OCI-LY7 (cell line): ENCODE measurements around the gene MTOR. TPM values are rescaled to one million over a fixed set of nuclear protein-coding genes. Genes with fewer than 3 reads are reported as not detected.

Experiments used
- BruUV-seq: library from RNA; stranded (reverse); fragments of 400-500 nt; replicated peaks from 2 replicates; lab custom pipeline; 2021; lab: Mats Ljungman, UMichigan
- CTCF ChIA-PET: fragments of 300-600 bp; sonication (Branson Sonifier 250); formaldehyde crosslinking; loops from one replicate; lab custom pipeline; 2022; ENCODE audit warnings: antibody characterized with exemption; ENCODE audit not compliant: unreplicated experiment; lab: Charles Lee
- POLR2A ChIA-PET: fragments of 300-600 bp; sonication (Branson Sonifier 250); formaldehyde crosslinking; loops from one replicate; lab custom pipeline; 2022; ENCODE audit warnings: antibody characterized with exemption; lab: Charles Lee
- DNase-seq: peaks from one replicate; pipeline ENCODE4 v3.0.0-alpha.2; 2015; ENCODE audit warnings: low spot score
- H2AFZ ChIP-seq: fragments of 200-600 bp; sonication (generic), shearing (Covaris generic); 2 replicates; pipeline ENCODE4 v1.6.1; 2014; ENCODE audit warnings: mild to moderate bottlenecking, antibody characterized with exemption, low read length, moderate library complexity
- H3K27ac ChIP-seq: fragments of 200-600 bp; sonication (generic); 2 replicates; pipeline ENCODE4 v1.5.1; 2014; ENCODE audit warnings: mixed run types, low read depth, mild to moderate bottlenecking, moderate library complexity, low read length, inconsistent platforms; ENCODE audit not compliant: poor library complexity, severe bottlenecking
- H3K36me3 ChIP-seq: fragments of 200-600 bp; sonication (generic); 2 replicates; pipeline ENCODE4 v1.6.1; 2014; ENCODE audit warnings: mild to moderate bottlenecking, antibody characterized with exemption, low read length, moderate library complexity, mixed read lengths; ENCODE audit not compliant: insufficient read depth
- H3K4me1 ChIP-seq: fragments of 200-600 bp; sonication (generic); 2 replicates; pipeline ENCODE4 v1.5.1; 2014; ENCODE audit warnings: mild to moderate bottlenecking, low read length; ENCODE audit not compliant: insufficient read depth, poor library complexity, severe bottlenecking
- H3K4me2 ChIP-seq: fragments of 200-600 bp; sonication (generic); 2 replicates; pipeline ENCODE4 v1.6.1; 2014; ENCODE audit warnings: mild to moderate bottlenecking, low read length
- H3K4me3 ChIP-seq: fragments of 200-600 bp; sonication (generic); 2 replicates; pipeline ENCODE4 v1.5.1; 2014; ENCODE audit warnings: mild to moderate bottlenecking, low read depth, low read length; ENCODE audit not compliant: poor library complexity, severe bottlenecking
- H3K79me2 ChIP-seq: fragments of 200-600 bp; sonication (generic); 2 replicates; pipeline ENCODE4 v1.6.1; 2016; ENCODE audit warnings: low read depth, mild to moderate bottlenecking, low read length, moderate library complexity, mixed read lengths; ENCODE audit not compliant: insufficient read depth
- H3K9me2 ChIP-seq: fragments of 200-600 bp; sonication (generic); 2 replicates; pipeline ENCODE4 v1.6.1; 2016; ENCODE audit warnings: mild to moderate bottlenecking, low read length, mixed read lengths; ENCODE audit not compliant: insufficient read depth
- H3K9me3 ChIP-seq: fragments of 200-600 bp; sonication (generic); 2 replicates; pipeline ENCODE4 v1.6.1; 2014; ENCODE audit warnings: mild to moderate bottlenecking, mixed run types, low read length, mixed read lengths
- H4K20me1 ChIP-seq: fragments of 200-600 bp; sonication (generic); 2 replicates; pipeline ENCODE4 v1.6.1; 2014; ENCODE audit warnings: mild to moderate bottlenecking, antibody characterized with exemption, low read length, moderate library complexity, mixed read lengths; ENCODE audit not compliant: insufficient read depth
- EZH2phosphoT487 ChIP-seq: fragments of 200-600 bp; sonication (generic); IDR thresholded peaks from 2 replicates; pipeline ENCODE4 v1.6.1; 2018; ENCODE audit warnings: low read depth, borderline replicate concordance, mild to moderate bottlenecking, mixed run types, antibody characterized with exemption, low read length, moderate library complexity, mixed read lengths
- intact Hi-C: fragments of 100-400 bp; cut with micrococcal nuclease; formaldehyde crosslinking; loops from one replicate; pipeline ENCODE4 v1.10.0; 2022; ENCODE audit not compliant: unreplicated experiment
- total RNA-seq, 2 experiments: library from RNA; depleted of rRNA in 1 of 2; stranded (reverse); fragments of >200 nt in 1 of 2; shearing (Covaris generic) in 1 of 2; gene quantifications; 2 replicates each; pipeline ENCODE4 v1.2.3, GENCODE V29; 2014 to 2022
- TF ChIP-seq, protein P1 (sequence below): fragments of 200-600 bp; sonication (generic); conservative IDR thresholded peaks from 2 replicates; pipeline ENCODE4 v1.5.1; 2014; ENCODE audit warnings: mild to moderate bottlenecking, antibody characterized with exemption, low read length, moderate library complexity, mixed read lengths

Gene MTOR
- total RNA-seq, 2 experiments from 2014 or later: 41.1 to 58.6 TPM

DNA sequence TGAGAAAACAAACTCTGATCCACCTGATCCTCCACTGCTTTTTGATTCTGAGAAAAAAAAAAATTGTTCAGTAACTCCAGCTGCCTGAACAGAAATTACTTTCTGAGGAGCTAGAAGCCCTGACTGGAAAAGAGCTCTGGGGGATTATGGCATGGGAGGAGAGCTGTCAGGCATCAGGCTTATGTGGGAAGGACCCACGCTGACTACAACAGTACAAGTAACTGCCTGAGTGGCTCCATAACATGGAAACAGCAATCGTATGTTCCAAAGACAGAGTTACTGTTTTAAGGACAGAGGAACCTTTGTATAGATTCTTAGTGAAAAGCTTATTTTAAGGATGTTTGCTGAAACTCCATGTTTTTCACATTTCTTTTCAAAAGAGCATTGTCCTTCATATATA is 74.4 kb downstream of the MTOR start:
- H3K9me3 ChIP-seq: no peaks in the 10 kb centered on the region
- no peak for TF ChIP-seq EZH2phosphoT487
- TF ChIP-seq, protein P1, sequence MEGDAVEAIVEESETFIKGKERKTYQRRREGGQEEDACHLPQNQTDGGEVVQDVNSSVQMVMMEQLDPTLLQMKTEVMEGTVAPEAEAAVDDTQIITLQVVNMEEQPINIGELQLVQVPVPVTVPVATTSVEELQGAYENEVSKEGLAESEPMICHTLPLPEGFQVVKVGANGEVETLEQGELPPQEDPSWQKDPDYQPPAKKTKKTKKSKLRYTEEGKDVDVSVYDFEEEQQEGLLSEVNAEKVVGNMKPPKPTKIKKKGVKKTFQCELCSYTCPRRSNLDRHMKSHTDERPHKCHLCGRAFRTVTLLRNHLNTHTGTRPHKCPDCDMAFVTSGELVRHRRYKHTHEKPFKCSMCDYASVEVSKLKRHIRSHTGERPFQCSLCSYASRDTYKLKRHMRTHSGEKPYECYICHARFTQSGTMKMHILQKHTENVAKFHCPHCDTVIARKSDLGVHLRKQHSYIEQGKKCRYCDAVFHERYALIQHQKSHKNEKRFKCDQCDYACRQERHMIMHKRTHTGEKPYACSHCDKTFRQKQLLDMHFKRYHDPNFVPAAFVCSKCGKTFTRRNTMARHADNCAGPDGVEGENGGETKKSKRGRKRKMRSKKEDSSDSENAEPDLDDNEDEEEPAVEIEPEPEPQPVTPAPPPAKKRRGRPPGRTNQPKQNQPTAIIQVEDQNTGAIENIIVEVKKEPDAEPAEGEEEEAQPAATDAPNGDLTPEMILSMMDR: no peak
- H3K4me1 ChIP-seq: no peaks in the 10 kb centered on the region
- H3K9me2 ChIP-seq: no peaks in the 10 kb centered on the region
- CTCF ChIA-PET: no interaction called here
- H3K4me2 ChIP-seq: no peak overlapping the region
- H3K36me3 ChIP-seq: peaks cover 85% of the 10 kb centered on the region
- no peak overlapping the region for H3K4me3 ChIP-seq
- H3K27ac ChIP-seq: no peak overlapping the region
- no TSS peak for BruUV-seq
- H3K79me2 ChIP-seq: no peaks in the 10 kb centered on the region
- DNase-seq: no peak
- no peak overlapping the region for H2AFZ ChIP-seq
- H4K20me1 ChIP-seq: no peaks in the 10 kb centered on the region
- POLR2A ChIA-PET: no interaction called here
- intact Hi-C loops: no loop called here

DNA sequence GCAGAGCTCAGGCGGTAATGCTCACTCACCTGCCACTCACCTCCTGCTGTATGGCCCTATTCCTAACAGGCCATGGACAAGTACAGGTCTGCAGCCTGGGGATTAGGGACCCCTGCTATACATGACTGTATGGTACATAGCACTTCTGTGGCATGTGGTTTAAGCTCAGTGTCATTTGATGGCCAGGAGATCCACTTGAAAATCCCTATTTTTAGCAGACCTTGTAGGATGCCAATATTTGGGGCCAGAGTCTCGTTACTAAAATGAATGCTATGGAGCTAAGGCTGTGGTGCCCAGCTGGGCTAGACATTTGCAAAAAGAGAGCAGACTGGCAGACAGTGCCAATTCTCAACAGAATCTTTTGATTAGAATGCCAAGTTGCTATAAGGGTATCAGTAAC is 74.9 kb downstream of the MTOR start:
- POLR2A ChIA-PET: no interaction called here
- Histone ChIP-seq H4K20me1 (no peaks in the 10 kb centered on the region), H2AFZ (no peak overlapping the region), H3K27ac (no peak overlapping the region), H3K36me3 (peaks cover 85% of the 10 kb centered on the region), H3K4me2 (no peak overlapping the region), H3K4me3 (no peak overlapping the region), H3K79me2 (no peaks in the 10 kb centered on the region), H3K9me3 (no peaks in the 10 kb centered on the region), H3K4me1 (no peaks in the 10 kb centered on the region), H3K9me2 (no peaks in the 10 kb centered on the region)
- BruUV-seq: no TSS peak
- no peak for TF ChIP-seq EZH2phosphoT487
- TF ChIP-seq, protein P1: no peak
- CTCF ChIA-PET: no interaction called here
- intact Hi-C loops: no loop called here
- no peak for DNase-seq

DNA sequence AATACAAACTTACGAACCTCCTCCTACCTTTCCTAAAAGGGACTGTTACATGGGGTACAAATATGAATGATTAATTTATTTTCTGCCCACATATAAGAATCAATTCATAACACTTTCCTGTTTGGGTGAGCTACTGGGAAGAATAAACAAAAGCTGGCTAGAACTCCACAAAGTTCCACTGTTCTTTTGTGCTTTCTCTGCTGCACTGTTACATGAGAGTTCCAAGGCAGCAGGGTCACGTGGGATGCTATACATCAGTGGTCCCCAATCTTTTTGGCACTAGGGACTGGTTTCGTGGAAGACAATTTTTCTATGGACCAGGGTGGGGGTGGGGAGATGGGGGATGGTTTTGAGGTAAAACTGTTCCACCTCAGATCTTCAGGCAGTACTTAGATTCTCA is 75.4 kb downstream of the MTOR start:
- DNase-seq: no peak
- H2AFZ ChIP-seq: no peak overlapping the region
- intact Hi-C loops: no loop called here
- TF ChIP-seq, protein P1: no peak
- no peak for TF ChIP-seq EZH2phosphoT487
- no peaks in the 10 kb centered on the region for H4K20me1 ChIP-seq
- H3K4me3 ChIP-seq: no peak overlapping the region
- BruUV-seq: no TSS peak
- no peak overlapping the region for H3K27ac ChIP-seq
- H3K9me3 ChIP-seq: no peaks in the 10 kb centered on the region
- H3K4me1 ChIP-seq: no peaks in the 10 kb centered on the region
- H3K79me2 ChIP-seq: no peaks in the 10 kb centered on the region
- peaks cover 87% of the 10 kb centered on the region for H3K36me3 ChIP-seq
- H3K9me2 ChIP-seq: no peaks in the 10 kb centered on the region
- CTCF ChIA-PET: no interaction called here
- no peak overlapping the region for H3K4me2 ChIP-seq
- POLR2A ChIA-PET: no interaction called here
